Testis (tissue), 3 donors: ENCODE results near the gene FAU. TPM values are rescaled to one million over a fixed set of nuclear protein-coding genes. Genes with fewer than 3 reads are reported as not detected.

Experiments
- DNase-seq: peaks from one replicate; pipeline ENCODE4 v3.0.0-alpha.2; 2019
- H3K27ac ChIP-seq, 2 donors: fragments of 200-600 bp; sonication (generic); one replicate each; pipeline ENCODE4 v1.5.1; 2019
- H3K27me3 ChIP-seq: fragments of 200-600 bp; sonication (generic); one replicate; pipeline ENCODE4 v1.5.1; 2019
- H3K36me3 ChIP-seq: fragments of 200-600 bp; sonication (generic); one replicate; pipeline ENCODE4 v1.5.1; 2017; ENCODE audit warnings: low read depth; ENCODE audit errors: missing control alignments
- H3K4me1 ChIP-seq: fragments of 200-600 bp; sonication (generic); one replicate; pipeline ENCODE4 v1.5.1; 2019
- H3K4me3 ChIP-seq, 2 donors: fragments of 200-600 bp; sonication (generic); one replicate each; pipeline ENCODE4 v1.5.1; 2017 to 2019
- H3K9me3 ChIP-seq: fragments of 200-600 bp; sonication (generic); one replicate; pipeline ENCODE4 v1.5.1; 2017
- CTCF ChIP-seq, 3 experiments: fragments of 450-650 bp in 2 of 3; fragments of 200-600 bp in 1 of 3; sonication (generic) in 1 of 3; IDR thresholded peaks; one replicate each; pipeline ENCODE4 v1.5.1; 2016 to 2019; ENCODE audit warnings: antibody characterized with exemption in 3 of 3, mild to moderate bottlenecking in 2 of 3, moderate library complexity in 1 of 3
- POLR2A ChIP-seq: fragments of 450-650 bp; IDR thresholded peaks from one replicate; pipeline ENCODE4 v1.6.1; 2017; ENCODE audit warnings: antibody characterized with exemption, mild to moderate bottlenecking, moderate library complexity
- WGBS, 2 donors: methylation state at CpG; one replicate each; pipeline ENCODE4 v1.1.5; 2018; 5-methylcytosine and 5-hydroxymethylcytosine counted together
- intact Hi-C: fragments of 100-400 bp; cut with DNase I; formaldehyde crosslinking; loops from one replicate; pipeline ENCODE4 v1.15.1; 2023; ENCODE audit warnings: low total_unique reads
- polyA plus RNA-seq: library from polyadenylated mRNA; stranded (reverse); fragments of 350-450 nt; fragmentation: Illumina TruSeq; extraction: RNeasy Lipid Tissue Mini Kit (QIAGEN cat#74804); gene quantifications from one replicate; pipeline ENCODE4 v1.2.3, GENCODE V29; 2014; ENCODE audit warnings: low read depth, low replicate concordance; ENCODE audit not compliant: insufficient read depth
- total RNA-seq, 2 donors: library from RNA; depleted of rRNA; stranded (reverse); fragments of >200 nt; gene quantifications; one replicate each; pipeline ENCODE4 v1.2.3, GENCODE V29; 2016

FAU gene
- total and polyA plus RNA-seq, 3 donors from 2014 or later = 441 to 761 (median 583) TPM

GRCh38 chr11:65086809-65087208 is 35.1 kb downstream of the FAU start:
- intact Hi-C loops = no loop called here
- no peak for TF ChIP-seq CTCF (IDR thresholded peaks at IDR 0.05)
- TF ChIP-seq POLR2A = no peak
- 88 to 91% methylated on average over 8 to 9 of the region's 9 CpGs for WGBS, 2 donors
- no peaks in the 10 kb centered on the region for H3K9me3 ChIP-seq
- no peaks in the 10 kb centered on the region for H3K27me3 ChIP-seq
- H3K4me3 ChIP-seq = no peak overlapping the region
- H3K27ac ChIP-seq = no peak overlapping the region
- no peak for DNase-seq
- no peaks in the 10 kb centered on the region for H3K36me3 ChIP-seq
- peaks cover 14% of the 10 kb centered on the region for H3K4me1 ChIP-seq

GRCh38 chr11:65085446-65085845 is 36.5 kb downstream of the FAU start:
- TF ChIP-seq CTCF (IDR thresholded peaks at IDR 0.05) = no peak
- TF ChIP-seq POLR2A = no peak
- Histone ChIP-seq H3K9me3 (no peaks in the 10 kb centered on the region), H3K27ac (no peak overlapping the region), H3K4me3 (no peak overlapping the region), H3K27me3 (no peaks in the 10 kb centered on the region), H3K36me3 (no peaks in the 10 kb centered on the region), H3K4me1 (peaks cover 14% of the 10 kb centered on the region)
- no peak for DNase-seq
- WGBS, 2 donors = 93% methylated on average over 4 of the region's 4 CpGs
- intact Hi-C loops = no loop called here

- Histone ChIP-seq H3K4me3 (peak overlapping the region; percentile 86 to 96), H3K9me3 (no peaks in the 10 kb centered on the region), H3K27ac (peak overlapping the region; percentile 92 to 93), H3K27me3 (no peaks in the 10 kb centered on the region), H3K36me3 (no peaks in the 10 kb centered on the region), H3K4me1 (peaks cover 14% of the 10 kb centered on the region)
- DNase-seq = no peak
- 38 to 39% methylated on average over 9 to 23 of the region's 23 CpGs for WGBS, 2 donors
- intact Hi-C loops = no loop called here
- no peak for TF ChIP-seq POLR2A
- no peak for TF ChIP-seq CTCF (IDR thresholded peaks at IDR 0.05)
Measured at GRCh38 chr11:65084598-65085375, 37.1 kb downstream of the FAU start.

GRCh38 chr11:65083834-65084597 is 37.9 kb downstream of the FAU start, which contains the start of the genes CDCA5 and ZFPL1:
CDCA5 (minus strand) TSS chr11:65084040; CDS start chr11:65083978, 62 bp downstream.
ZFPL1 (plus strand) TSS chr11:65084222; CDS start chr11:65084699, 477 bp downstream.
- Histone ChIP-seq H3K4me1 (peaks cover 14% of the 10 kb centered on the region), H3K9me3 (no peaks in the 10 kb centered on the region), H3K4me3 (peak within 1 kb of the TSS; percentile 86 to 96), H3K36me3 (no peaks in the 10 kb centered on the region), H3K27me3 (no peaks in the 10 kb centered on the region), H3K27ac (peak within 1 kb of the TSS; percentile 92 to 93)
- TF ChIP-seq CTCF (IDR thresholded peaks at IDR 0.05) (peak in 2 of 3 experiments; percentile 9 to 46), POLR2A (peak; percentile 7)
- WGBS, 2 donors = 0 to 1% methylated on average over 64 to 79 of the region's 79 CpGs
- intact Hi-C loops = no loop called here
- peak; percentile 96 for DNase-seq
